ENCODE results near the gene CCNYL1. TPM values are rescaled to one million over a fixed set of nuclear protein-coding genes. Genes with fewer than 3 reads are reported as not detected.

Gene CCNYL1
- total and polyA plus RNA-seq, 2 donors from 2014 or later: 6.7 to 14.6 TPM

- Histone ChIP-seq H3K9ac (ENCODE audit: low read length in 3 of 3) (no peak overlapping the region), H3K36me3 (ENCODE audit: control insufficient read depth in 2 of 3, insufficient read depth in 3 of 3, low read length in 3 of 3) (no peaks in the 10 kb centered on the region), H3K4me1 (ENCODE audit: control insufficient read depth in 2 of 3, insufficient read depth in 2 of 3, low read depth in 1 of 3, low read length in 3 of 3) (no peaks in the 10 kb centered on the region), H3K4me3 (ENCODE audit: low read length in 3 of 3) (no peak overlapping the region), H3K27ac (ENCODE audit: low read depth in 2 of 2, low read length in 2 of 2) (no peak overlapping the region), H3K27me3 (ENCODE audit: control insufficient read depth, insufficient read depth, low read length) (no peaks in the 10 kb centered on the region), H3K9me3 (ENCODE audit: control insufficient read depth in 2 of 3, insufficient read depth in 1 of 3, low read length in 3 of 3) (no peaks in the 10 kb centered on the region)
- DNase-seq (no peak), FAIRE-seq (no peak)
- intact Hi-C loops (cut with DNase I): no loop called here
- TF ChIP-seq CTCF (IDR thresholded peaks at IDR 0.05; ENCODE audit: borderline replicate concordance, extremely low read depth, insufficient read depth): no peak
Measured at GRCh38 chr2:207779523-207779922, 68.1 kb downstream of the CCNYL1 start.

- Histone ChIP-seq H3K27ac (ENCODE audit: low read depth in 2 of 2, low read length in 2 of 2) (no peak overlapping the region), H3K27me3 (ENCODE audit: control insufficient read depth, insufficient read depth, low read length) (no peaks in the 10 kb centered on the region), H3K4me1 (ENCODE audit: control insufficient read depth in 2 of 3, insufficient read depth in 2 of 3, low read depth in 1 of 3, low read length in 3 of 3) (no peaks in the 10 kb centered on the region), H3K9ac (ENCODE audit: low read length in 3 of 3) (no peak overlapping the region), H3K9me3 (ENCODE audit: control insufficient read depth in 2 of 3, insufficient read depth in 1 of 3, low read length in 3 of 3) (no peaks in the 10 kb centered on the region), H3K4me3 (ENCODE audit: low read length in 3 of 3) (no peak overlapping the region), H3K36me3 (ENCODE audit: control insufficient read depth in 2 of 3, insufficient read depth in 3 of 3, low read length in 3 of 3) (no peaks in the 10 kb centered on the region)
- DNase-seq: no peak
- intact Hi-C loops (cut with DNase I): no loop called here
- no peak for FAIRE-seq
- TF ChIP-seq CTCF (IDR thresholded peaks at IDR 0.05; ENCODE audit: borderline replicate concordance, extremely low read depth, insufficient read depth): no peak
Measured at GRCh38 chr2:207782238-207783030, 71.0 kb downstream of the CCNYL1 start.

GRCh38 chr2:207783514-207783913 is 72.1 kb downstream of the CCNYL1 start:
- H3K27ac ChIP-seq (ENCODE audit: low read depth in 2 of 2, low read length in 2 of 2): no peak overlapping the region
- no peak overlapping the region for H3K4me3 ChIP-seq (ENCODE audit: low read length in 3 of 3)
- H3K36me3 ChIP-seq (ENCODE audit: control insufficient read depth in 2 of 3, insufficient read depth in 3 of 3, low read length in 3 of 3): no peaks in the 10 kb centered on the region
- FAIRE-seq: no peak
- intact Hi-C loops (cut with DNase I): no loop called here
- H3K9me3 ChIP-seq (ENCODE audit: control insufficient read depth in 2 of 3, insufficient read depth in 1 of 3, low read length in 3 of 3): no peaks in the 10 kb centered on the region
- no peak overlapping the region for H3K9ac ChIP-seq (ENCODE audit: low read length in 3 of 3)
- no peak for DNase-seq
- TF ChIP-seq CTCF (IDR thresholded peaks at IDR 0.05; ENCODE audit: borderline replicate concordance, extremely low read depth, insufficient read depth): no peak
- H3K27me3 ChIP-seq (ENCODE audit: control insufficient read depth, insufficient read depth, low read length): no peaks in the 10 kb centered on the region
- no peaks in the 10 kb centered on the region for H3K4me1 ChIP-seq (ENCODE audit: control insufficient read depth in 2 of 3, insufficient read depth in 2 of 3, low read depth in 1 of 3, low read length in 3 of 3)
